DMS79 treated with DMSO at 0.1 percent for 48 hours (cell line): ENCODE results near the gene GALNTL6.

Experiments
- DNase-seq: peaks from one replicate; lab custom pipeline; 2025; lab: John Stamatoyannopoulos, UW

GALNTL6 gene

DNA sequence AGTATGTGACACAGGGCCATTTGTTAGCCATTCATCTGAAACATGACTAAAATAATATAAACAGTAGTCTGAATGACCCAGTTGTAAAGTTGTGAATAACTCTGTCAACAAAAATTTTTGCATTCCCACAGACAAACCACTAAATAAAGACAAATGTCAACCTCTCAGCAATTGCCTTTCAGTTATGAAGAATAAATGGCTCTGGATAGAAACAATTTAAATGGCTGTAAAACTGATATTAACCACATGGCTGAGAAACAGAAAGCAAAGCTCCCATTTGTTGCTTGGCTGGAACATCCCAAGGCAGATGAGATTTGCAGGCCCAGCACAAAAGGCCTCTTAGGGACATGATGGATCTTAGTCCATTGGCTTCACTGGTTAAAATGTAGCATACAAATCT is 296.3 kb downstream of the GALNTL6 start:
- DNase-seq, result no peak

- no peak for DNase-seq
Observed at GRCh38 chr4:172124656-172125308, 311.6 kb downstream of the GALNTL6 start.

- DNase-seq, result no peak
Observed at GRCh38 chr4:172125443-172125842, 312.2 kb downstream of the GALNTL6 start.

DNA sequence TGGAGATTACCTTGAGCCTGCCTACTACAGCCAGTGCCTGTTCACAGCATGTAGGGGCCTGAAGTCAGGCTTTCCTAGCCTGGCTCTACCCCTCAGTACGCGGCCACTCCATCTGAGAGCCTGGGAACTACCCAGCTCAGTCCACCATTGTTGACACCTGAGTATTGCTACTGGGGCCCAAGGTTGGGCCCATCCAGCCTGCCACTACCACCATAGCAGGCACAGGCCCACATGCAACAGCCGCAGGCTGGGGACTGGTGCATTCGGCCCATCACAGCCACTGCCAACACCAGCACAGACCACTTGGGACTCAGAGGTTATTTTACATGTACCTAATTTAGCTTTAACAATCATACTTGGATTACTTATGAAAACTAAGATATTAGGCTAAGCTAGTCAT is 314.0 kb downstream of the GALNTL6 start:
- DNase-seq, result no peak

GRCh38 chr4:172129593-172129992 is 316.4 kb downstream of the GALNTL6 start:
- no peak for DNase-seq

- DNase-seq, result no peak
Observed at GRCh38 chr4:172134521-172134920, 321.3 kb downstream of the GALNTL6 start.

DNA sequence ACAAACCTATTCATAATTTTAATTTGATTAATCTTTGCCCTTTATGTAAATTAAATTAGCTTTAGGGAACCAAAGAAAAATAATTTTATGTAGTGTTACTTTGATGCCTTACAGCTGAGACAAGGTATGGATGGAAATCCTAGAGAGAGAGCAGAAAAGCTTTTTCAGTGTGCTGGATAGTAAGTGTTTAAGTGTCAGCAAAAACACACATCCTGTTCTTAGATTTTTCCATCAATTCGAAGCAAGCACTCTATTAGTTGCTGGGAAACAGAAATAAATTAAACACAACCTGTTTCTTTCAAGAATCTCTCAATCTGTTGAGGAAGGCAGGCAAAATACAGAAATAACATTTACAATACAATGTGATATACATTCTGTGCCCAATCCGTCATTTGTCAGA is 327.8 kb downstream of the GALNTL6 start:
- no peak for DNase-seq

GRCh38 chr4:172142281-172142741 is 329.1 kb downstream of the GALNTL6 start:
- no peak for DNase-seq

DNA sequence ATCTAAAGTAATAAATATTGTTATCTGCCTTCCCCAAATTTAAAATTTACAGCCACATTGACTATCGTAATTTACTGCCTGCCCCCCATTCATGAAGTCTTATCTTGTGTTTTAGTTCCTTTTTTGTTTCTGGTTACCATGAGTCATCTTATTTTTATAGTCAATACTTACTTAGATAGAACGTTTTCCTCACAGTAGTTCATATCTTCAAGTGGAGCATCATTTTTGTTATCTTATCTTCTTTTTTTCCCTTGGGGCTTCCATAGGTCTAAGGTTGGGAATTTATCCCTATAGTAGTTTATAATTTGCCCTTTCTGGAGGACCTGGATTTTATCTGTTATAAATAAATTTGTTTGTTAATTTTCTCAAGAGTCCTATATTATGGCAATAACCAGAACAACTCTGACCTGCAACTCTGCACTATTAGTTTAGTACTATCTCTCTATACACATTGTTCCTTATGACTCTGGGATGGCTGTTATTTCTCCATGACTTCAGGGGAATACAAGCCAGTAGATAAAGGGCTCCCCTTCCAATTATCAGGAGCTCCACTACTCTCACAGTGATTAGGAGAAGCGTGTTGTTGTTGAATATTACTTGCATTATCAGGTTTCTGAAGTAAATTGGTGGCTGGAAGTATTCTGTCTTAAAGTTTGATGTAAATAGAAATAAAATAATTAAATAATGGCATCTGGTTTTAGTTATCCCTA is 330.6 kb downstream of the GALNTL6 start:
- DNase-seq, result no peak

DNA sequence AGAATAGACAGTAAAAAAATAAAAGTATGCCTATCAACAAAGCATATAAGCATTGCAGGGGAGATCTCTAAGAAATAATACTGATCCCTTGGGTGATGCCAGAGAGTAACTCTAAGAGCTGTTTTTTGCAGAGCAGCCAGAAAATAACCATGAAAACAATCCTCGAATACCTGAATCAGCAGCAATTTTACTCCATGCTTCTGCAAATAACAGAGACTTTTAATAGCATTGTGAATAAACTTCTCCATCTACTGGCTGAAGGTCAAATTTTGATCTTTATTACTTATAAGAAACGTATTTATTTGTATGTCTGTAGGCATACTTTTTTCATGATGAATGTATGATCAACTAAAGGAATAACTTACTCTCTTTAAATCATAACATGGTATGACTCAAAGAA is 334.5 kb downstream of the GALNTL6 start:
- peak; percentile 24 for DNase-seq

DNA sequence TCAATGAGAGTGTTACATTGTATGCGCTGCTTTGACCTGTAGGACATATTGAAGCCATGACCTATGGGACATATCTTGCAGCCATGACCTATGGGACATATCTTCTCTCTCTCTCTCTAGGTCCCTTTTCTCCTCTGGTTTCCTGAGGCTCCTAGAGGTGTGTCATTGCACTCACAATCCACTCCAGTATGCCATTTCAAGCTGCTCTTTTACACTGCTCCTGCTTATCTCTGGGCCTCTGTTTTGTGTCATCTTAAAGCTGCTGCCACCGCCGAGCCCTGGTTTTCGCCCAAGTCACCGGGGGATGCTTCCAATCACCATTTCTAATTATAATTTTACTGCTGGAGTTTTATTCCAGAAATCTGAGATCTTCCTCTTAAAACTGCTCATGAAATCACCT is 336.1 kb downstream of the GALNTL6 start:
- DNase-seq, result no peak

DNA sequence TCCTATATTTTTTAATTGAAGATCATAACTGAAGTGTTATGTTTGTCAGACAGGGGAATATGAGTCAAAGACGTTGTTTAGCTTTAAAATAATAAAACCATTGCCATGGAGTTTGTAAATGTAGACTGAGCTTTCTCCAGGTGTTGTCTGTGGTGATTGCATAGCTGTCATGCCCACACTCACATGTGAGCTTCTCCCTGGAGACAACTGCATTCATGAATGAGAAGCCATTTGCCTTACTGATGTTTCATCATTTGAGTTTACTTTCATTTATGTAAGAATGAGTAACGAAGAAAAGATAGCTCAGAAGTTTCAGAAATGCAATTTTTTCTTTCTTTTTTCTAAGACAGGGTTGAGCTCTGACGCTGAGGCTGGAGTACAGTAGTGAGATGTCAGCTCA is 339.1 kb downstream of the GALNTL6 start:
- no peak for DNase-seq

DNA sequence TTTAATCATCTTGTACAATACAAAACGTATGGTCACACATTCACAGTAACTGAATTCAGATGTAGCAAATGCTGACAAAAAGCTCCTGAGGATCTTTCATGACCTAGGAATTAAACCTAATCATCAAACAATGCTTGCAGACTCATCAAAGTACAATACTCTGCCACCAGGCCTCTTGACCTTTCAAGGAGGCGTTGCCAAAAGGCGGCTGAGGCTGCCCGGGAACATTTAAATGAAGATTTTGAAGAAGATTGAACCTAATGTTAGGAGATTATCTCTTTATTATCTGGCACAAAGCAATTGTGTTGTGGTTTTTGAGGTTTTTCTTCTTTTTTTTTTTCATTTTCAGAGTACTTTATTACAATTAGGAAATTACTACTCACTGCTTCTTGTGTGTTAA is 340.5 kb downstream of the GALNTL6 start:
- no peak for DNase-seq

DNA sequence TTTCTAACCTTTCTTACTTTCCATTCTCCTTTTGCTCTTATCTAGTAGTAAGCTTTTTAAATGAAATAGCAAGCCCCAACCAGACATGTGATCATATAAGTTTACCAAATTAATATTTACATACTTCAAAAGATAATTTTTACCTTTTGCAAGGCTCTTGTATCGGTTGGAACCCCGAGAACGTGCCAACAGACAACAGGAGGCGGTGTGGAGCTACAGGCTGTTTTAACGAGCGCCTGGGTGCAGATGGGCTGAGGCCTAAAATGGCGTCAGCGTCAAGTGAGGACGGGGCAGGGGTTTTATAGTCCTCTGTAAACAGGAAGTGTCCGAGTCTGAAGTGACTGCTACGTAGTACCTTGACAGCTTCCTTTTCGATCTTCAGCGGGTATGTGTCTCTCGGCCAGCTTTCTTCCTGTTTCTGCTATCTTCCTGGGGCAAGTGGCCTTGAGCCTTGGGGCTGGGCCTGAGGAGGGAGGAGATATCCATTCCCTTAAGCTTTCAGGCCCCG is 342.7 kb downstream of the GALNTL6 start:
- DNase-seq, result no peak

DNA sequence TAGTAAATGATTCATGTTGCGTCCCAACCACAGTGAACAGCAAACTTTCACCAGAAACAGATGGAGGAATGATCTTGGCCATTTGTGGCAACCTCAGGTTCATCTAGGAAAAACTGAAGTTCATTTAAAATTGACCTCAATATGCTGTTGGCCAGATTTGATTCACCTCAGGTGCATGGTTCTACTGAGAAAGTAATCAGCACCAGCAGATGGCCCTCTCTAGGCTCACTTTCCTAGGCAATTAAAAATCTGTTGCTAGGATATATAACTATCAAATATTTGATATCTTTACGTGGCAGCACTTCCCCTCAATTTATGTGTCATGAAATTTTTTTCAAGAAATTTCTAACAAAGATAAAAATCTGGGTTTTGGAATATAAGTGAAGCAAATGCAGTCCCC is 344.7 kb downstream of the GALNTL6 start:
- no peak for DNase-seq

DNA sequence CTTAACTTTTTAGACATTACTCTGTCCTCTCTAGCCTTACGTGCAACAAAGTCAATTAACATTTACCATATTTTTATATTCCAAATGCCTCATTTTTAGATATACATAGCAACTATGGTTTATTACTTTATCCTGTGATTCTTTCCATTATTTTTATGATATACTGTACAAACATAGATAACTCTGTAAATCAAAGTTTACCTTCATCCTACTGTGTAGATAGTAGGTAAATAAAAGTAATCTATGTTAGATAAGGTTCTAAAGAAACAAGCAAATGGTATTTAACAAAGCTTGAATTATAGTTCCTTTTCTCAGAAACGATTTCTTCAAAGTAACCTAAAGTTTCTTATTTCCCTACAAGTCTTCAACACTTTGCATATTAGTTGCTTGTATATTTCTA is 350.0 kb downstream of the GALNTL6 start:
- no peak for DNase-seq

- no peak for DNase-seq
Observed at GRCh38 chr4:172168888-172169287, 355.7 kb downstream of the GALNTL6 start.

- DNase-seq, result no peak
Observed at GRCh38 chr4:172169871-172170270, 356.7 kb downstream of the GALNTL6 start.

DNA sequence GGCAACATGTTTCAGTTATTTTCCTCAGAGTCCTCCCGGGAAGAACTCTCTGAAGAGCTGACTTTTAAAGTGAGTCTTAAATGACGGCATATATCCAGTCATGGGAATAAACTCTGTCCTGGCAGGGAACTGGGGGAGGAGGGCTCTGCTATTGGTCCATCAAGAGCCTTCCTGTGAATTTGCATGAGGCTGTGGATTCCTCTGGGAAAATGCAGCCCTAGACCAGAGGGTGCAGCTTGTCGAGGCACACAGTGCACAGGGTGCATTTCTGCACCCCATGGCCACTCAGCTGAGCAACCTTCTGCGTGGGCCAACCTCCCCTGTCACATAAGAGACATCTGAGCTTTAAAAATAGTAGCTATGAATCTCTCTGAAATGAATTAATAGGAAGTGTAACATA is 360.0 kb downstream of the GALNTL6 start:
- DNase-seq, result no peak

GRCh38 chr4:172177382-172177781 is 364.2 kb downstream of the GALNTL6 start:
- DNase-seq, result no peak

GRCh38 chr4:172188248-172188988 is 375.2 kb downstream of the GALNTL6 start:
- DNase-seq, result no peak

DNA sequence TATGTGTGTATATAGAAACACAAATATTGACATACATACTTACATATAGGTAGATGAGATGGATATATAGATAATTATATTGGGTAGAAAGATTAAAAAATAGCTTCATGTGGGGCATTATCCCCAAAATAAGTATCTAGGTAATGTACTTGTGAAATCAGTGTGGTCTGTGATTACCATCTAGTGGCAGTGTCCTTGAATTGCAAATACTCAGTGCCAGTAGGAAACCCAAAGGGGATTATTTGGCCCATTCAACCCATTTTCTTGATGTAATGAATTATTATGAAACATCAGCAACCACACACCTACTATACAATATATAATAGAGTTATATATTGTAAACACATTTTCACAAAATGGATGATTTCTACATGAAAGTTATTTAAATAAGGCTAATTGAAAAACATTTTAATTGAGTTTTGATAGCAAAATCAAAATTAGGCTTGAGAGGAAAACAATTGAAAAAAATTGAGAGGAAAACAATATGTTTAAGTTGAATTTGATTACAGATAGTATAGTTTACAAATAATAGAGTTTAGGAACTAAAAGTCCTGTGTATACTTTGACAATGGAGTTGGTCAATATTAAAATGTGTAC is 389.4 kb downstream of the GALNTL6 start:
- DNase-seq, result peak; percentile 0
